ENCODE measurements around the gene JAGN1. TPM values are rescaled to one million over a fixed set of nuclear protein-coding genes. Genes with fewer than 3 reads are reported as not detected.

JAGN1 gene
- total and polyA plus RNA-seq, 4 donors: 20.7 to 43.7 (median 34.9) TPM

- 91 to 92% methylated on average over 7 of the region's 7 CpGs for WGBS, 2 donors
- H3K27me3 ChIP-seq (ENCODE audit: control insufficient read depth in 3 of 3, insufficient read depth in 3 of 3, low read length in 2 of 3): no peaks in the 10 kb centered on the region
- H3K27ac ChIP-seq (ENCODE audit: low read depth in 1 of 2, low read length in 1 of 2): no peak within 1 kb of the TSS
- no peak for TF ChIP-seq CTCF (IDR thresholded peaks at IDR 0.05; ENCODE audit: control extremely low read depth, extremely low read depth)
- H3K9ac ChIP-seq (ENCODE audit: insufficient read depth in 1 of 2, low read length in 2 of 2): no peak within 1 kb of the TSS
- H3K36me3 ChIP-seq (ENCODE audit: control insufficient read depth in 4 of 4, insufficient read depth in 4 of 4, low read length in 4 of 4): no peaks in the 10 kb centered on the region
- no peak within 1 kb of the TSS for H3K4me3 ChIP-seq
- no peaks in the 10 kb centered on the region for H3K9me3 ChIP-seq (ENCODE audit: control insufficient read depth in 4 of 4, insufficient read depth in 3 of 4, low read length in 3 of 4)
- DNase-seq (no peak), ATAC-seq (ENCODE audit: insufficient read depth, low FRiP score) (no peak)
- no peaks in the 10 kb centered on the region for H3K4me1 ChIP-seq (ENCODE audit: control insufficient read depth in 5 of 5, insufficient read depth in 5 of 5, low read length in 5 of 5)
Observed at GRCh38 chr3:9879830-9880549, 10.4 kb upstream of the JAGN1 start, which contains the start of gene CIDEC. Gene CIDEC (minus strand): TSS chr3:9880253. CDS start chr3:9878486, 1,767 bp downstream.

GRCh38 chr3:9881441-9881840 is 9.0 kb upstream of the JAGN1 start:
- DNase-seq (no peak), ATAC-seq (ENCODE audit: insufficient read depth, low FRiP score) (no peak)
- H3K9me3 ChIP-seq (ENCODE audit: control insufficient read depth in 4 of 4, insufficient read depth in 3 of 4, low read length in 3 of 4): no peaks in the 10 kb centered on the region
- no peaks in the 10 kb centered on the region for H3K4me1 ChIP-seq (ENCODE audit: control insufficient read depth in 5 of 5, insufficient read depth in 5 of 5, low read length in 5 of 5)
- WGBS, 2 donors: 89 to 96% methylated on average over 1 of the region's 1 CpG
- no peak overlapping the region for H3K9ac ChIP-seq (ENCODE audit: insufficient read depth in 1 of 2, low read length in 2 of 2)
- H3K4me3 ChIP-seq: no peak overlapping the region
- no peaks in the 10 kb centered on the region for H3K36me3 ChIP-seq (ENCODE audit: control insufficient read depth in 4 of 4, insufficient read depth in 4 of 4, low read length in 4 of 4)
- no peak for TF ChIP-seq CTCF (IDR thresholded peaks at IDR 0.05; ENCODE audit: control extremely low read depth, extremely low read depth)
- no peaks in the 10 kb centered on the region for H3K27me3 ChIP-seq (ENCODE audit: control insufficient read depth in 3 of 3, insufficient read depth in 3 of 3, low read length in 2 of 3)
- H3K27ac ChIP-seq (ENCODE audit: low read depth in 1 of 2, low read length in 1 of 2): no peak overlapping the region

GRCh38 chr3:9883706-9884554 is 6.5 kb upstream of the JAGN1 start:
- DNase-seq (no peak), ATAC-seq (ENCODE audit: insufficient read depth, low FRiP score) (no peak)
- no peak overlapping the region for H3K27ac ChIP-seq (ENCODE audit: low read depth in 1 of 2, low read length in 1 of 2)
- no peak for TF ChIP-seq CTCF (IDR thresholded peaks at IDR 0.05; ENCODE audit: control extremely low read depth, extremely low read depth)
- H3K4me1 ChIP-seq (ENCODE audit: control insufficient read depth in 5 of 5, insufficient read depth in 5 of 5, low read length in 5 of 5): no peaks in the 10 kb centered on the region
- H3K36me3 ChIP-seq (ENCODE audit: control insufficient read depth in 4 of 4, insufficient read depth in 4 of 4, low read length in 4 of 4): no peaks in the 10 kb centered on the region
- 87 to 93% methylated on average over 7 of the region's 7 CpGs for WGBS, 2 donors
- H3K9me3 ChIP-seq (ENCODE audit: control insufficient read depth in 4 of 4, insufficient read depth in 3 of 4, low read length in 3 of 4): no peaks in the 10 kb centered on the region
- no peak overlapping the region for H3K9ac ChIP-seq (ENCODE audit: insufficient read depth in 1 of 2, low read length in 2 of 2)
- no peaks in the 10 kb centered on the region for H3K27me3 ChIP-seq (ENCODE audit: control insufficient read depth in 3 of 3, insufficient read depth in 3 of 3, low read length in 2 of 3)
- H3K4me3 ChIP-seq: no peak overlapping the region

Data from lung (tissue), 12 donors.